Measurements from ENCODE around the gene GARIN5B. TPM values are rescaled to one million over a fixed set of nuclear protein-coding genes. Genes with fewer than 3 reads are reported as not detected.

GARIN5B gene
- total RNA-seq, 4 donors from 2014 or later: 0.18 TPM; not detected in 3

DNA sequence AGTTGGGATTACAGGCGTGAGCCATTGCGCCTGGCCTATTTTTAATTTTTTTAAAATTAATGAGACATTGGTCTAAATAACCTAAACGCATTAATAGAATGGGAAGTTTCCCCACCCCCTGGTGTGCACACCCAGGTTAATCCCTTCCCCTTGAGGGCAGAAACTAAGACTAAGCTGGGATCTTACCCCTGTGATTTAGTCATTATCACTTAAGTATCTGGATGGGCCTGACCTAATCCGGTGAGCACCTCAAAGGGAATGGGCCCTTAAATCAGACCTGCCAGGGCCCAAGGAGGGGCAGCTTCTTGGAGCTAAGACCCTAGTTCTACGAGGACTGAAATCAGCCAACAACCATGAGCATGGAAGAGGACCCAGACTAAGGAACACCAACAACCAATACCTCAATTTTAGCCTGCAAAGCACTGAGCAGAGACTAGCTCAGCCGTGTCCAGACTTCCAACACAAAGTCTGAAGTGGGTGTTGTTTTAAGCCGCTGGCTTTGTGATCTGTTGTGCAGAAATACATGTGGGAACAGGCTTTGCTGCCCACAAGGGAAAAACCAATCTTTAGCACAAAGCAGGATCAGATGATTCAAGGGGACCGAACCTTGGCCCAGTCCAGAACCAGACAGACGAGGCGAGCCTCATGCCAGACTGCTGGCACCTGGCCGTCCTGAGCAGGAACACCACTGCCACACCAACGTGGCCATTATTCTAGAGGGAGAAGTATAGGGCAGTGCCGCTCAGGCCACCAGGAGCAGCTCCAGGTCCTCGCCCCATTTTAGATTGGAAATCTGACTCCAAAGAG, 37.4 kb upstream of the GARIN5B start:
- TF ChIP-seq, protein P1, sequence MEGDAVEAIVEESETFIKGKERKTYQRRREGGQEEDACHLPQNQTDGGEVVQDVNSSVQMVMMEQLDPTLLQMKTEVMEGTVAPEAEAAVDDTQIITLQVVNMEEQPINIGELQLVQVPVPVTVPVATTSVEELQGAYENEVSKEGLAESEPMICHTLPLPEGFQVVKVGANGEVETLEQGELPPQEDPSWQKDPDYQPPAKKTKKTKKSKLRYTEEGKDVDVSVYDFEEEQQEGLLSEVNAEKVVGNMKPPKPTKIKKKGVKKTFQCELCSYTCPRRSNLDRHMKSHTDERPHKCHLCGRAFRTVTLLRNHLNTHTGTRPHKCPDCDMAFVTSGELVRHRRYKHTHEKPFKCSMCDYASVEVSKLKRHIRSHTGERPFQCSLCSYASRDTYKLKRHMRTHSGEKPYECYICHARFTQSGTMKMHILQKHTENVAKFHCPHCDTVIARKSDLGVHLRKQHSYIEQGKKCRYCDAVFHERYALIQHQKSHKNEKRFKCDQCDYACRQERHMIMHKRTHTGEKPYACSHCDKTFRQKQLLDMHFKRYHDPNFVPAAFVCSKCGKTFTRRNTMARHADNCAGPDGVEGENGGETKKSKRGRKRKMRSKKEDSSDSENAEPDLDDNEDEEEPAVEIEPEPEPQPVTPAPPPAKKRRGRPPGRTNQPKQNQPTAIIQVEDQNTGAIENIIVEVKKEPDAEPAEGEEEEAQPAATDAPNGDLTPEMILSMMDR (IDR thresholded peaks at IDR 0.05): no peak
- TF ChIP-seq POLR2A (IDR thresholded peaks at IDR 0.05): no peak
- intact Hi-C loops (cut with DNase I; ENCODE audit: low total_unique reads): no loop called here
- no peaks in the 10 kb centered on the region for H3K4me1 ChIP-seq
- H3K4me3 ChIP-seq: no peak overlapping the region
- no peaks in the 10 kb centered on the region for H3K9me3 ChIP-seq
- no peaks in the 10 kb centered on the region for H3K27me3 ChIP-seq
- H3K27ac ChIP-seq: no peak overlapping the region
- no peaks in the 10 kb centered on the region for H3K36me3 ChIP-seq
- DNase-seq: no peak

DNA sequence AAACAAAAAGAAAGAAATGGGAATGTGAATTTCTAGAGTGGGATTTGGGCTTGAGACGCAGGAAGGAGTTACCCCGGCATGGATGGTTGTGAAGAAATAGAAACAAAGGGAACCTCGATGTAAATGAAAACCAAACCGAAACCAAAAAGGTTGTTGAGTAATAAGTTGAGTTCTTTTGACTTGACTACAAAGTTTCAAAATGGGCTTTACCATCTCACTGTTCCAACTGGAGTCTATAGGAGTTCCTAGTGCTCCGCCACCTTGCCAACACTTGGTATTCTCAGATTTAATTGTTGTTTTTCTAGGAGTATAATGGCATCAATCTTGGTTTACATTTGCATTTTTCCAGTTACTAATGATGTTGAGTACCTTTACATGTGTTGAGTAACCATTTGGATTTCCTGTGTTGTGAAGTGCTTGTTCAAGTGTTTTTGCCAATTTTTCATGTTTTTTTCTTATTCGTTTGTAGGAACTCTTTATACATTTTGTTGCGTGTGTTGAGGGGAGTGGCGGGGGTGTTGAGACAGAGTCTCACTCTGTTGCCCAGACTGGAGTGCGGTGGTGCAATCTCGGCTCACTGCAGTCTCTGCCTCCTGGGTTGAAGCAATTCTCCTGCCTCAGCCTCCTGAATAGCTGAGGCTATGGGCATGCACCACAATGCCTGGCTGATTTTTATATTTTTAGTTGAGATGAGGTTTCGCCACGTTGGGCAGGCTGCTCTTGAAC, 35.3 kb upstream of the GARIN5B start:
- H3K4me3 ChIP-seq: no peak overlapping the region
- H3K27me3 ChIP-seq: no peaks in the 10 kb centered on the region
- no peak overlapping the region for H3K27ac ChIP-seq
- no peaks in the 10 kb centered on the region for H3K4me1 ChIP-seq
- intact Hi-C loops (cut with DNase I; ENCODE audit: low total_unique reads): no loop called here
- no peaks in the 10 kb centered on the region for H3K36me3 ChIP-seq
- no peaks in the 10 kb centered on the region for H3K9me3 ChIP-seq
- DNase-seq: no peak
- no peak for TF ChIP-seq POLR2A (IDR thresholded peaks at IDR 0.05)
- TF ChIP-seq, protein P1 (IDR thresholded peaks at IDR 0.05): no peak

DNA sequence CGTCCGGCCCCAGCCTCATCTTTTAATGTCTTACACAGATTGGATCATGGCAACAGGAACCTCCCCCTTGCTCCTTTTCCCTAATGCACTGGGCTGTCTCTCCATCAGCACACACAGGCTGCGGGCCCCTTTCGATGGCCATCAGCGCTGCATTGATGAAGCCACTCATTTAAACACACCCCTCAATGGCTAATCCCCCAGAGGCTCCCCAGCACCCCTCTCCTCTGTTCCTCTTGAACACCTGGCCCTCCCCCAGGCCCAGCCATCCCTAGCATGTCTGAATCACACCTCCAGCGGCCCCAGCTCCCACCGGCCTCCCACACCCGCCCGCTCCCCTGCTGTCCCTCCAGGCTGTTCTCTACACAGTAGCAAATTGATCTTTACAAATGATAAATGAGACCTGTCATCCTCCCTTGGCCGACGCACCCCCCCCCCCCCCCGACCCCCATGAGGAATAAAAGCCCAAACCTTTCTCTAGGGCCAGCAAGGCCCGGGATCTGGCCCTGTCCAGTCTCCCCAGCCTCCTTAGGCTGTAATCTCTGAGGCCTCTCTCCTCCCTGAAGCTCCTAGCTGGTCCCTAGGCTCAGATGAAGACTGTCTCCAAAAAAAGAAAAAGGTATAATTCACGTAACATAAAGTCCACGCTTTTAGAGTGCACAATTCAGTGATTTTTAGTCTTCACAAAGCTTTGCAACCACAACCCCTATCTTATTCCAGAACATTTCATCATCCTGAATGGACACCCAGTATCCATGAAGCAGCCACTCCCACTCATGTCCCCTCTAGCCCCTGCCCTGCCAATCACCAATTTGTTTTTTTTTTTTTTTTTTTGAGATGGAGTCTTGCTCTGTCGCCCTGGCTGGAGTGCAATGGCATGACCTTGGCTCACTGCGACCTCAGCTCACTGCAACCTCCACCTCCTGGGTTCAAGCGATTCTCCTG, 30.0 kb upstream of the GARIN5B start:
- no peak for DNase-seq
- no peak overlapping the region for H3K4me3 ChIP-seq
- TF ChIP-seq, protein P1 (IDR thresholded peaks at IDR 0.05): no peak
- TF ChIP-seq POLR2A (IDR thresholded peaks at IDR 0.05): no peak
- H3K9me3 ChIP-seq: no peaks in the 10 kb centered on the region
- H3K27ac ChIP-seq: no peak overlapping the region
- H3K4me1 ChIP-seq: peaks cover 0 to 7% of the 10 kb centered on the region in 2 donors
- intact Hi-C loops (cut with DNase I; ENCODE audit: low total_unique reads): no loop called here
- no peaks in the 10 kb centered on the region for H3K36me3 ChIP-seq
- no peaks in the 10 kb centered on the region for H3K27me3 ChIP-seq

DNA sequence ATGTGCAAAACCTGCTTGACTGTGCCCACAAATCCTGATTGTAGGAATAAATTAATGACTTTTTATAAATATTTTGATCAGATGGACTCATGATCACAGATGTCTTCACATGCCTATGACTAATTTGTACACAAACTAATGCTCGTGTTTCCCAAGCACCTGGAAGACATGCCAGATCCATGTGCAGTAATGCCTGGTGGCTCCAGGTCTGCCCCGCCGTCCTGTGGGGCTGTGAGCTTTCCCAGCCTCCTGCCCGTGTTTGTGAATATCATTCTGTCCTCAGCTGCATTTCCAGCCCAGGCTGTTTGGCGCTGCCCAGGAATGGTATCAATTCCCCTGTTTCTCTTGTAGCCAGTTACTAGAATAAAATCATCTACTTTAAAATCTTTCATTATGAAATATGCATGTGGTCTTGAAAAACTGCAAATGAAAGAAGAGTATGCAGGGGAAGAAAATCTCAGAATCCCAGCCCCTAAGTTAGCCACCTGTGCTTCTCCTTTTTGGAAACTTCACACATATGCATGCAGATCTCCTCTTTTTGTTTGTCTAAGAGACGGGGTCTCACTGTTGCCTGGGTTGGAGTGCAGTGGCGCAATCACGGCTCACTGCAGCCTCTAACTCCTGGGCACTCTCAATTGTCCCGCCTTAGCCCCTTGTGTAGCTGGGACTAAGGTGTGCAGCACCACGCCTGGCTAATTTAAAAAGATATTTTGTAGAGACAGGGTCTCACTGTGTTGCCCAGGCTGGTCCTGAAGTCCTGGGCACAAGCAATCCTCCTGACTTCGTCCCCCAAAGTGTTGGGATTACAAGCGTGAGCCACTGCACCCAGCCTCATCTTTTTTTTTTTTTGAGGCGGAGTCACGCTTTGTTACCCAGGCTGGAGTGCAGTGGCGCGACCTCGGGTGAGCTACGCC, 28.9 kb upstream of the GARIN5B start:
- Histone ChIP-seq H3K4me3 (no peak overlapping the region), H3K27ac (no peak overlapping the region), H3K9me3 (no peaks in the 10 kb centered on the region), H3K27me3 (no peaks in the 10 kb centered on the region), H3K4me1 (peaks cover 9 to 19% of the 10 kb centered on the region in 2 donors), H3K36me3 (no peaks in the 10 kb centered on the region)
- intact Hi-C loops (cut with DNase I; ENCODE audit: low total_unique reads): no loop called here
- TF ChIP-seq, protein P1 (IDR thresholded peaks at IDR 0.05): no peak
- TF ChIP-seq POLR2A (IDR thresholded peaks at IDR 0.05): no peak
- no peak for DNase-seq

All from uterus (tissue), 4 donors.